Tibial nerve (tissue), 4 donors: ENCODE results near the gene DNAJB2.

Experiments
- CTCF ChIP-seq, 5 experiments: fragments of 200-600 bp in 3 of 5; fragments of 450-650 bp in 2 of 5; sonication (generic) in 3 of 5; IDR thresholded peaks; one replicate each; pipeline ENCODE4 v1.5.1; 2016 to 2019; ENCODE audit warnings: antibody characterized with exemption in 5 of 5, mild to moderate bottlenecking in 3 of 5, moderate library complexity in 2 of 5
- EP300 ChIP-seq, 2 donors: sonication (generic); formaldehyde crosslinking; IDR thresholded peaks; one replicate each; pipeline ENCODE4 v1.6.1; 2017; ENCODE audit warnings: antibody characterized with exemption in 2 of 2, mild to moderate bottlenecking in 1 of 2
- POLR2A ChIP-seq, 2 donors: fragments of 450-650 bp; IDR thresholded peaks; one replicate each; pipeline ENCODE4 v1.6.1; 2017; ENCODE audit warnings: antibody characterized with exemption in 2 of 2, mild to moderate bottlenecking in 2 of 2, moderate library complexity in 2 of 2

GRCh38 chr2:219325657-219326315 lies 46.6 kb downstream of the DNAJB2 start:
- TF ChIP-seq CTCF (IDR thresholded peaks at IDR 0.05) (no peak), POLR2A (IDR thresholded peaks at IDR 0.05) (no peak), EP300 (IDR thresholded peaks at IDR 0.05) (no peak)
